HepG2 (cell line): Measurements from ENCODE around the gene HMGN4. TPM values are rescaled to one million over a fixed set of nuclear protein-coding genes. Genes with fewer than 3 reads are reported as not detected.

Source experiments
- ATF7 ChIP-seq, 2 experiments: fragments of 450-650 bp in 1 of 2; sonication (generic) in 1 of 2; formaldehyde crosslinking in 1 of 2; IDR thresholded peaks; 2 replicates each; pipeline versions ENCODE4 v1.4.0 to v1.6.1; 2016 to 2020; ENCODE audit warnings: antibody characterized with exemption in 1 of 2, mild to moderate bottlenecking in 1 of 2, missing genetic modification reagents in 1 of 2
- DPF2 ChIP-seq: sonication (generic); formaldehyde crosslinking; IDR thresholded peaks from 2 replicates; pipeline ENCODE4 v1.4.0; 2020; ENCODE audit warnings: mild to moderate bottlenecking, low read depth, missing genetic modification reagents, borderline replicate concordance
- KDM4B ChIP-seq: sonication (generic); formaldehyde crosslinking; IDR thresholded peaks from 2 replicates; pipeline ENCODE4 v1.4.0; 2020; ENCODE audit warnings: missing genetic modification reagents
- MBNL3 ChIP-seq: fragments of 250-450 bp; sonication (Bioruptor Pico); conservative IDR thresholded peaks from 2 replicates; pipeline ENCODE4 v1.8.0; 2022; ENCODE audit warnings: mild to moderate bottlenecking, inconsistent platforms
- MED8 ChIP-seq: sonication (generic); formaldehyde crosslinking; IDR thresholded peaks from 2 replicates; pipeline ENCODE4 v1.8.1; 2023; ENCODE audit warnings: mild to moderate bottlenecking, missing genetic modification reagents; ENCODE audit not compliant: insufficient replicate concordance
- NPAS2 ChIP-seq: sonication (generic); formaldehyde crosslinking; IDR thresholded peaks from 2 replicates; pipeline ENCODE4 v1.8.0; 2022; ENCODE audit warnings: mild to moderate bottlenecking, missing genetic modification reagents, borderline replicate concordance
- STAT5B ChIP-seq: sonication (generic); formaldehyde crosslinking; IDR thresholded peaks from 2 replicates; pipeline ENCODE4 v1.4.0; 2020; ENCODE audit warnings: missing genetic modification reagents
- ZNF274 ChIP-seq: sonication (generic); formaldehyde crosslinking; IDR thresholded peaks from 2 replicates; pipeline ENCODE4 v1.5.1; 2020; ENCODE audit warnings: mild to moderate bottlenecking, missing genetic modification reagents
- ZNF350 ChIP-seq: sonication (generic); formaldehyde crosslinking; IDR thresholded peaks from 2 replicates; pipeline ENCODE4 v1.4.0; 2020; ENCODE audit warnings: mild to moderate bottlenecking, low read depth, missing genetic modification reagents, borderline replicate concordance
- ZNF557 ChIP-seq: sonication (generic); formaldehyde crosslinking; IDR thresholded peaks from 2 replicates; pipeline ENCODE4 v1.4.0; 2020; ENCODE audit warnings: missing genetic modification reagents
- ZNF703 ChIP-seq: sonication (generic); formaldehyde crosslinking; IDR thresholded peaks from 2 replicates; pipeline ENCODE4 v1.5.1; 2020; ENCODE audit warnings: missing genetic modification reagents, mild to moderate bottlenecking, moderate library complexity, borderline replicate concordance
- polyA plus RNA-seq, 8 experiments: library from polyadenylated mRNA; depleted of rRNA in 3 of 8; stranded (reverse) in 7 of 8; unstranded in 1 of 8; fragments of >200 nt; fragmentation: Illumina TruSeq in 4 of 8; extraction: Trizol in 4 of 8; gene quantifications; 2 replicates each; pipeline versions ENCODE4 v1.2.1 to v1.2.3, GENCODE V29; 2011 to 2016; ENCODE audit warnings: low read depth in 4 of 8, missing spikeins in 1 of 8, mixed read lengths in 1 of 8; ENCODE audit not compliant: insufficient read depth in 1 of 8
- total RNA-seq, 5 experiments: library from RNA; depleted of rRNA; stranded (reverse); fragments of >200 nt; fragmentation: Illumina TruSeq; extraction: Trizol; gene quantifications; 2 replicates each; pipeline ENCODE4 v1.2.3, GENCODE V29; 2016; ENCODE audit warnings: low read depth in 1 of 5
- TF ChIP-seq, protein P1 (sequence below): sonication (generic); formaldehyde crosslinking; IDR thresholded peaks from 2 replicates; pipeline ENCODE4 v1.4.0; 2020; ENCODE audit warnings: missing genetic modification reagents, borderline replicate concordance
- TF ChIP-seq, protein P2 (sequence below): IDR thresholded peaks from 2 replicates; pipeline ENCODE4 v1.6.1; 2016; ENCODE audit warnings: low read depth
- TF ChIP-seq, protein P3 (sequence below): sonication (generic); formaldehyde crosslinking; IDR thresholded peaks from 2 replicates; pipeline ENCODE4 v1.8.1; 2023; ENCODE audit warnings: mild to moderate bottlenecking, inconsistent platforms, moderate library complexity, missing genetic modification reagents, borderline replicate concordance
- TF ChIP-seq, protein P4 (sequence below): IDR thresholded peaks from 2 replicates; pipeline ENCODE4 v1.6.1; 2016; ENCODE audit warnings: mild to moderate bottlenecking, missing biosample characterization, missing genetic modification reagents
- TF ChIP-seq, protein P5 (sequence below): sonication (generic); formaldehyde crosslinking; IDR thresholded peaks from 2 replicates; pipeline ENCODE4 v1.5.1; 2020; ENCODE audit warnings: missing genetic modification reagents, mild to moderate bottlenecking, borderline replicate concordance
- TF ChIP-seq, protein P6 (sequence below): sonication (generic); formaldehyde crosslinking; IDR thresholded peaks from 2 replicates; pipeline ENCODE4 v1.5.1; 2020; ENCODE audit warnings: mild to moderate bottlenecking, moderate library complexity, missing genetic modification reagents
- TF ChIP-seq, protein P7 (sequence below): sonication (generic); formaldehyde crosslinking; conservative IDR thresholded peaks from 2 replicates; pipeline ENCODE4 v1.8.0; 2022; ENCODE audit warnings: missing genetic modification reagents

HMGN4 gene
- total and polyA plus RNA-seq, 2 of the 13 experiments (the other 11 are each of a cell fraction or from before 2014, with no cell fraction given) = 39.9 to 52.1 TPM

DNA sequence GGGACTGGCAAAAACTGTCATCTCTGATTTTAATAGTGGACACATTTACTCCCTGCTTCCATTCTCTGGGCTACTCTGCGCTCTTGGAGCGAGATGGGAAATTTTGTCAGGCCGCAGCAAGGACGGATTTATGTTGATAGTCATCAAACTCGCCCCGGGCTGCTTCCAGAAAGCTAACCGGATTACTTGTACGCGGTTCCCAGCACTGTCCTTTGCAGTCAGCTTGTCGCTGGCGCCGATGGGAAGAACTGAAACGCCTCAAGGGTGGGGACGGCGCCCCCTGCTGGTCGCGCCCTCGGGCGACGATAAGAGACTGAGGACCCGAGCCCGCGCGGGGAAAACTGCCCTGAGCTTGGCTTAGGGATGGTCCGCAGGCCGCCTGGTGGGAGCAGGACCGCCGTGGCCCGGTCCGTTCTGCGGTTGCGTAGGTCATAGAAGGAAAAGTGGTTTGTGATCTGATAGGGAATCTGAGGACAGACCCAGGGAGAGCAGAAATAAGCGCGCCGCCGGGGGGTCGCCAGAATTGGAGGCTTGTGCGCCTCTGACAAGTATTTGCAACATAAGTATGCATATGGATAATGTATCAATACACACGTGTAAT lies 57.6 kb downstream of the HMGN4 start (continued):
- TF ChIP-seq, protein P1, sequence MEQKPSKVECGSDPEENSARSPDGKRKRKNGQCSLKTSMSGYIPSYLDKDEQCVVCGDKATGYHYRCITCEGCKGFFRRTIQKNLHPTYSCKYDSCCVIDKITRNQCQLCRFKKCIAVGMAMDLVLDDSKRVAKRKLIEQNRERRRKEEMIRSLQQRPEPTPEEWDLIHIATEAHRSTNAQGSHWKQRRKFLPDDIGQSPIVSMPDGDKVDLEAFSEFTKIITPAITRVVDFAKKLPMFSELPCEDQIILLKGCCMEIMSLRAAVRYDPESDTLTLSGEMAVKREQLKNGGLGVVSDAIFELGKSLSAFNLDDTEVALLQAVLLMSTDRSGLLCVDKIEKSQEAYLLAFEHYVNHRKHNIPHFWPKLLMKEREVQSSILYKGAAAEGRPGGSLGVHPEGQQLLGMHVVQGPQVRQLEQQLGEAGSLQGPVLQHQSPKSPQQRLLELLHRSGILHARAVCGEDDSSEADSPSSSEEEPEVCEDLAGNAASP (CRISPR knock-in tag) = peak; percentile 62; the same call in 1 of the 2 replicates
- TF ChIP-seq MED8 (CRISPR knock-in tag) = peak; percentile 40
- peak; percentile 84; the same call in 1 of the 2 replicates for TF ChIP-seq KDM4B (CRISPR knock-in tag)
- TF ChIP-seq, protein P2, sequence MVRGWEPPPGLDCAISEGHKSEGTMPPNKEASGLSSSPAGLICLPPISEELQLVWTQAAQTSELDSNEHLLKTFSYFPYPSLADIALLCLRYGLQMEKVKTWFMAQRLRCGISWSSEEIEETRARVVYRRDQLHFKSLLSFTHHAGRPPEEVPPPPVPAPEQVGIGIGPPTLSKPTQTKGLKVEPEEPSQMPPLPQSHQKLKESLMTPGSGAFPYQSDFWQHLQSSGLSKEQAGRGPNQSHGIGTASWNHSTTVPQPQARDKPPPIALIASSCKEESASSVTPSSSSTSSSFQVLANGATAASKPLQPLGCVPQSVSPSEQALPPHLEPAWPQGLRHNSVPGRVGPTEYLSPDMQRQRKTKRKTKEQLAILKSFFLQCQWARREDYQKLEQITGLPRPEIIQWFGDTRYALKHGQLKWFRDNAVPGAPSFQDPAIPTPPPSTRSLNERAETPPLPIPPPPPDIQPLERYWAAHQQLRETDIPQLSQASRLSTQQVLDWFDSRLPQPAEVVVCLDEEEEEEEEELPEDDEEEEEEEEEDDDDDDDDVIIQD = peak; percentile 60; the same call in 1 of the 2 replicates
- no peak for TF ChIP-seq ZNF557 (CRISPR knock-in tag)
- TF ChIP-seq, protein P3, sequence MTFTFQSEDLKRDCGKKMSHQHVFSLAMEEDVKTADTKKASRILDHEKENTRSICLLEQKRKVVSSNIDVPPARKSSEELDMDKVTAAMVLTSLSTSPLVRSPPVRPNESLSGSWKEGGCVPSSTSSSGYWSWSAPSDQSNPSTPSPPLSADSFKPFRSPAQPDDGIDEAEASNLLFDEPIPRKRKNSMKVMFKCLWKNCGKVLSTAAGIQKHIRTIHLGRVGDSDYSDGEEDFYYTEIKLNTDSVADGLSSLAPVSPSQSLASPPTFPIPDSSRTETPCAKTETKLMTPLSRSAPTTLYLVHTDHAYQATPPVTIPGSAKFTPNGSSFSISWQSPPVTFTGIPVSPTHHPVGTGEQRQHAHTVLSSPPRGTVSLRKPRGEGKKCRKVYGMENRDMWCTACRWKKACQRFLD (CRISPR knock-in tag) = no peak
- no peak for TF ChIP-seq STAT5B (CRISPR knock-in tag)
- TF ChIP-seq, protein P4, sequence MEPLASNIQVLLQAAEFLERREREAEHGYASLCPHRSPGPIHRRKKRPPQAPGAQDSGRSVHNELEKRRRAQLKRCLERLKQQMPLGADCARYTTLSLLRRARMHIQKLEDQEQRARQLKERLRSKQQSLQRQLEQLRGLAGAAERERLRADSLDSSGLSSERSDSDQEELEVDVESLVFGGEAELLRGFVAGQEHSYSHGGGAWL = peak; percentile 61; the same call in 1 of the 2 replicates
- TF ChIP-seq, protein P5, sequence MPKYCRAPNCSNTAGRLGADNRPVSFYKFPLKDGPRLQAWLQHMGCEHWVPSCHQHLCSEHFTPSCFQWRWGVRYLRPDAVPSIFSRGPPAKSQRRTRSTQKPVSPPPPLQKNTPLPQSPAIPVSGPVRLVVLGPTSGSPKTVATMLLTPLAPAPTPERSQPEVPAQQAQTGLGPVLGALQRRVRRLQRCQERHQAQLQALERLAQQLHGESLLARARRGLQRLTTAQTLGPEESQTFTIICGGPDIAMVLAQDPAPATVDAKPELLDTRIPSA (CRISPR knock-in tag) = no peak
- TF ChIP-seq ZNF274 = peak; percentile 59; the same call in 1 of the 2 replicates
- TF ChIP-seq MBNL3 (CRISPR knock-in tag) = no peak
- TF ChIP-seq DPF2 = no peak
- TF ChIP-seq ATF7 (IDR thresholded peaks at IDR 0.05) = no peak
- no peak for TF ChIP-seq ATF7 (CRISPR knock-in tag; IDR thresholded peaks at IDR 0.05)
- TF ChIP-seq, protein P6, sequence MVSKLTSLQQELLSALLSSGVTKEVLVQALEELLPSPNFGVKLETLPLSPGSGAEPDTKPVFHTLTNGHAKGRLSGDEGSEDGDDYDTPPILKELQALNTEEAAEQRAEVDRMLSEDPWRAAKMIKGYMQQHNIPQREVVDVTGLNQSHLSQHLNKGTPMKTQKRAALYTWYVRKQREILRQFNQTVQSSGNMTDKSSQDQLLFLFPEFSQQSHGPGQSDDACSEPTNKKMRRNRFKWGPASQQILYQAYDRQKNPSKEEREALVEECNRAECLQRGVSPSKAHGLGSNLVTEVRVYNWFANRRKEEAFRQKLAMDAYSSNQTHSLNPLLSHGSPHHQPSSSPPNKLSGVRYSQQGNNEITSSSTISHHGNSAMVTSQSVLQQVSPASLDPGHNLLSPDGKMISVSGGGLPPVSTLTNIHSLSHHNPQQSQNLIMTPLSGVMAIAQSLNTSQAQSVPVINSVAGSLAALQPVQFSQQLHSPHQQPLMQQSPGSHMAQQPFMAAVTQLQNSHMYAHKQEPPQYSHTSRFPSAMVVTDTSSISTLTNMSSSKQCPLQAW = peak; percentile 86; the same call in 1 of the 2 replicates
- TF ChIP-seq, protein P7, sequence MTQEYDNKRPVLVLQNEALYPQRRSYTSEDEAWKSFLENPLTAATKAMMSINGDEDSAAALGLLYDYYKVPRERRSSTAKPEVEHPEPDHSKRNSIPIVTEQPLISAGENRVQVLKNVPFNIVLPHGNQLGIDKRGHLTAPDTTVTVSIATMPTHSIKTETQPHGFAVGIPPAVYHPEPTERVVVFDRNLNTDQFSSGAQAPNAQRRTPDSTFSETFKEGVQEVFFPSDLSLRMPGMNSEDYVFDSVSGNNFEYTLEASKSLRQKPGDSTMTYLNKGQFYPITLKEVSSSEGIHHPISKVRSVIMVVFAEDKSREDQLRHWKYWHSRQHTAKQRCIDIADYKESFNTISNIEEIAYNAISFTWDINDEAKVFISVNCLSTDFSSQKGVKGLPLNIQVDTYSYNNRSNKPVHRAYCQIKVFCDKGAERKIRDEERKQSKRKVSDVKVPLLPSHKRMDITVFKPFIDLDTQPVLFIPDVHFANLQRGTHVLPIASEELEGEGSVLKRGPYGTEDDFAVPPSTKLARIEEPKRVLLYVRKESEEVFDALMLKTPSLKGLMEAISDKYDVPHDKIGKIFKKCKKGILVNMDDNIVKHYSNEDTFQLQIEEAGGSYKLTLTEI (CRISPR knock-in tag) = no peak
- TF ChIP-seq ZNF350 (CRISPR knock-in tag) = peak; percentile 72; the same call in 1 of the 2 replicates
- no peak for TF ChIP-seq ZNF703 (CRISPR knock-in tag)
- TF ChIP-seq NPAS2 (CRISPR knock-in tag) = no peak
